DOHH2 (cell line): ENCODE data around the gene PROKR1.
"Not testable (repeated sequence)": the region's sequence is repeated elsewhere in the genome, so short reads cannot be mapped to it uniquely, and the experiment has no call there.

Source experiments
- H3F3A ChIP-seq: fragments of 200-600 bp; sonication (generic), shearing (Covaris generic); 2 replicates; pipeline ENCODE4 v1.6.0; 2016; ENCODE audit warnings: antibody characterized with exemption, mild to moderate bottlenecking; ENCODE audit not compliant: control insufficient read depth, insufficient read depth
- H3K27ac ChIP-seq: fragments of 200-600 bp; sonication (generic); 2 replicates; pipeline ENCODE4 v1.5.1; 2014; ENCODE audit warnings: low read depth, mild to moderate bottlenecking, low read length, moderate library complexity
- H3K27me3 ChIP-seq: fragments of 200-600 bp; sonication (generic); 2 replicates; pipeline ENCODE4 v1.6.1; 2014; ENCODE audit warnings: mild to moderate bottlenecking, low read length, mixed read lengths; ENCODE audit not compliant: control insufficient read depth
- H3K36me3 ChIP-seq: fragments of 200-600 bp; sonication (generic); 2 replicates; pipeline ENCODE4 v1.6.1; 2014; ENCODE audit warnings: mild to moderate bottlenecking, low read length, moderate library complexity, mixed read lengths; ENCODE audit not compliant: control insufficient read depth
- H3K4me1 ChIP-seq: fragments of 200-600 bp; sonication (generic); 2 replicates; pipeline ENCODE4 v1.6.1; 2014; ENCODE audit warnings: mild to moderate bottlenecking, low read length, mixed read lengths; ENCODE audit not compliant: control insufficient read depth
- H3K4me2 ChIP-seq: fragments of 200-600 bp; sonication (generic); 2 replicates; pipeline ENCODE4 v1.6.0; 2014; ENCODE audit warnings: mild to moderate bottlenecking, low read length, moderate library complexity
- H3K4me3 ChIP-seq: fragments of 200-600 bp; sonication (generic); 2 replicates; pipeline ENCODE4 v1.5.1; 2014; ENCODE audit warnings: mild to moderate bottlenecking, low read length, mixed read lengths
- H3K79me2 ChIP-seq: fragments of 200-600 bp; sonication (generic); 2 replicates; pipeline ENCODE4 v1.6.1; 2014; ENCODE audit warnings: mild to moderate bottlenecking, low read length, mixed read lengths; ENCODE audit not compliant: control insufficient read depth
- H3K9me2 ChIP-seq: fragments of 200-600 bp; sonication (generic); replicated peaks from 2 replicates; pipeline ENCODE4 v1.6.1; 2014; ENCODE audit warnings: mild to moderate bottlenecking, low read length, mixed read lengths; ENCODE audit not compliant: control insufficient read depth
- H3K9me3 ChIP-seq: fragments of 200-600 bp; sonication (generic); 2 replicates; pipeline ENCODE4 v1.6.1; 2014; ENCODE audit warnings: antibody characterized with exemption, low read length, mixed read lengths; ENCODE audit not compliant: control insufficient read depth, insufficient read depth
- H4K20me1 ChIP-seq: fragments of 200-600 bp; sonication (generic); 2 replicates; pipeline ENCODE4 v1.6.0; 2014; ENCODE audit warnings: low read depth, mild to moderate bottlenecking, antibody characterized with exemption, low read length, moderate library complexity; ENCODE audit not compliant: control insufficient read depth, insufficient read depth
- EZH2phosphoT487 ChIP-seq: fragments of 200-600 bp; sonication (generic); IDR thresholded peaks from 2 replicates; pipeline ENCODE4 v1.6.1; 2017; ENCODE audit warnings: borderline replicate concordance, mild to moderate bottlenecking, antibody characterized with exemption, low read length, moderate library complexity, mixed read lengths
- TF ChIP-seq, protein P1 (sequence below): fragments of 200-600 bp; sonication (generic); IDR thresholded peaks from one replicate; pipeline ENCODE4 v1.5.1; 2014; ENCODE audit warnings: antibody characterized with exemption, mild to moderate bottlenecking, low read depth, low read length; ENCODE audit not compliant: poor library complexity, severe bottlenecking

Gene PROKR1

DNA sequence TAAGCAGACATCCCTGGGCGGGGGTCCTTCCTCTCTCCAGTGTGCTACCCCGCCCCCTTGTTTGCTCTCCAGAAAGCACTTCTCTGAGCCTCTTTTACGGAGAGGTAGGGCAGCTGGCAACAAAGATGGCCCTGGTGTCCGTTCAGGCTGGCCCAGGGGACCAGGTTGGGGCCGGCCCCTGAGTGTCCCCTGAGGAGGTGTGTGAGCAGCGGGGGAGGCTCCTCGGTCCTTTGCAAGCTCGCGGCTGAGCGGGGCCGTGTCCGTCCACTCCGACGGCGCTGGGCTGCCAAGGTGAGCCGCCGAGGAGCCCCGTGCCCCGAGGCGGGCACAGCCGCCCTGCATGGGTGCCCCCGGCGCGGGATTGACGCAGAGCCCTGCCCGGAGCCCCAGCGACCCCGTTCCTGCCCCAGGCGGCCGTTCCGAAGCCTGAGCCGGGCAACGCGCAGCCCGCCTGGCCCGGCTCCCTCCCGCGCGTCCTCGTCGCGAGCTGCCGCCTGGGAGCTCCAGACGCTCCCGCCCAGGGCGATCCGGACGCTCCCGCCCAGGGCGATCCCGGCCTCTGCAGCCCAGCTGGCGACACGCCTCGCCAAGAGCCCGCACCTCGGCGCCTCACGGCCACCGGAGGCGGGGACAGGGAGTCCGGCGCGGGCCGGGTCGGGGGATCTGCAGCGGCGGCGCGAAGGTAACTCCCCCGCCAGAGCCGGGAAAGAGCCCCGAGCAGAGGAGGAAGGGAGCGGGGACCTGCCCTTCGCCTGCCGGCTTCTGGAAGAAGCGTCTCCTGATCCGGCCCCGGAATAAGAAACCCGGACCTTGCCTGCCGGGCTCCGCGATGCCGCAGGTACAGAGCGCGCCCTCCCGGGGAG lies at the start of gene PROKR1:
Gene PROKR1, plus strand, starts transcription at position 569 of the 863 bp plus-strand sequence. CDS start 2,243 bp downstream, outside the sequence.
- no peaks in the 10 kb centered on the region for H3K4me1 ChIP-seq
- no peaks in the 10 kb centered on the region for H3K9me2 ChIP-seq
- no peaks in the 10 kb centered on the region for H3K9me3 ChIP-seq
- H4K20me1 ChIP-seq = no peaks in the 10 kb centered on the region
- H3K4me3 ChIP-seq = no peak within 1 kb of the TSS
- no peak for TF ChIP-seq EZH2phosphoT487
- TF ChIP-seq, protein P1, sequence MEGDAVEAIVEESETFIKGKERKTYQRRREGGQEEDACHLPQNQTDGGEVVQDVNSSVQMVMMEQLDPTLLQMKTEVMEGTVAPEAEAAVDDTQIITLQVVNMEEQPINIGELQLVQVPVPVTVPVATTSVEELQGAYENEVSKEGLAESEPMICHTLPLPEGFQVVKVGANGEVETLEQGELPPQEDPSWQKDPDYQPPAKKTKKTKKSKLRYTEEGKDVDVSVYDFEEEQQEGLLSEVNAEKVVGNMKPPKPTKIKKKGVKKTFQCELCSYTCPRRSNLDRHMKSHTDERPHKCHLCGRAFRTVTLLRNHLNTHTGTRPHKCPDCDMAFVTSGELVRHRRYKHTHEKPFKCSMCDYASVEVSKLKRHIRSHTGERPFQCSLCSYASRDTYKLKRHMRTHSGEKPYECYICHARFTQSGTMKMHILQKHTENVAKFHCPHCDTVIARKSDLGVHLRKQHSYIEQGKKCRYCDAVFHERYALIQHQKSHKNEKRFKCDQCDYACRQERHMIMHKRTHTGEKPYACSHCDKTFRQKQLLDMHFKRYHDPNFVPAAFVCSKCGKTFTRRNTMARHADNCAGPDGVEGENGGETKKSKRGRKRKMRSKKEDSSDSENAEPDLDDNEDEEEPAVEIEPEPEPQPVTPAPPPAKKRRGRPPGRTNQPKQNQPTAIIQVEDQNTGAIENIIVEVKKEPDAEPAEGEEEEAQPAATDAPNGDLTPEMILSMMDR = no peak
- H3K27ac ChIP-seq = no peak within 1 kb of the TSS
- H3K4me2 ChIP-seq = no peak within 1 kb of the TSS
- H3F3A ChIP-seq = no peaks in the 10 kb centered on the region
- no peaks in the 10 kb centered on the region for H3K79me2 ChIP-seq
- H3K27me3 ChIP-seq = peaks cover 30% of the 10 kb centered on the region
- H3K36me3 ChIP-seq = no peaks in the 10 kb centered on the region

DNA sequence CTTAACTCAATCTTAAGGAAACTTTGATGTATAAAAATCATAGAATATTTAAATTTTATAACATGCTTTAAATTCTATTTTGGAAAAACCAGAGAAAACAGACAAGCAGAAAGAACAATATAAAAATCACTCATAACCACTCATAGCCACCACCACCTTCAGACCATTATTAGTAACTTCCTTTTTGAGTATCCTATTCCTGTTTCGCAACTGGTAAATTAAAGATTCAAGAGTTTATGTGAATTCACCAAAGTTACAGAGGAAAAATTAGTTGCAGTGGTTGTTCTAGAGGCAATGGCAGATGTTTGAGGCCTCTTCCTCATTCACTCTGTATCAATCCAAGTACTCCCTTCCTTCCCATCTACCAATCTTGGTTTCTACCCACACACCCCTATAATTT lies 49.3 kb upstream of the PROKR1 start:
- Histone ChIP-seq H3K27me3 (no peaks in the 10 kb centered on the region), H3K4me1 (peaks cover 12% of the 10 kb centered on the region), H3K36me3 (no peaks in the 10 kb centered on the region), H3K79me2 (no peaks in the 10 kb centered on the region), H3K4me2 (no peak overlapping the region), H3F3A (no peaks in the 10 kb centered on the region), H3K9me3 (no peaks in the 10 kb centered on the region), H4K20me1 (no peaks in the 10 kb centered on the region), H3K9me2 (no peaks in the 10 kb centered on the region), H3K27ac (no peak overlapping the region), H3K4me3 (no peak overlapping the region)
- TF ChIP-seq, protein P1 = no peak
- TF ChIP-seq EZH2phosphoT487 = no peak

DNA sequence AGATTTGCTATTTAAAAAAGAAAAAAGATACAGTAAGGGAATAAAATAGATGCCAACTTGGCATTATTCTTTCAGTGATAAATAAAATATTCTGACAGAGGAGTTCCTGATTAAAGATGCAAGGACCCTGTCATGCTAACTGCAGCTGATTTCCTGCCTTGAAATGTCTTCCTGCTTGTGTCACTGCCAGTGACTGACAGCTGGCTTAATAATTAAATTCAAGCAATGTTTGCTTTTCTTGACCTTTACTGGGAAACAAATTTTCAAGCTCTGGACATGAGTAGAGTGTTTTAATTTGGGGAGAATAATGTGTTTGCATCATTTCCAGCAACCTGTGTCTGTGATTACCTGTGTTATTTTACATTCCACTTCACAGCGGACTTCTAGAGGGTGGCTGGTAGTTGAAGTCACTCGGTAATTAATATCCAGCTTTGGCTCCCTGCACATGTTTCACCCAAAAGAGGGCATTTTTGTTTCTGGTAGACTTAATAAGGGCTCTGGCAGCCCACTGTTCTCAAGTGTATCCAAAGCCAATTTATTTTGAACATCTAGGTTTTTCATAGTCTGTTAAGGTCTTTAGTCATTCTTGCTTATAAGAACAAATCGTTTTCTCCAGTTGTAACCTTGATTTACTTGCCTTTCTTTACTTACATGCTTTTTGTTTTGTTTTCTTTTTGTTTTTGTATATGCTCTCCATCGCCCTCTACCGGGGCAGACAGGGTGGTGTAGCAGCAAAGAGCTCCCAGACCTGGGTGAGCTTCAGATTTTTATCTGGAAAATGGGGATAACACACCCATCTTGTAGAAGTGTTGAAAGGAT lies 48.5 kb upstream of the PROKR1 start:
- no peaks in the 10 kb centered on the region for H3K27me3 ChIP-seq
- peak overlapping the region; percentile 23; the same call in 1 of the 2 replicates for H3K4me2 ChIP-seq
- H3K27ac ChIP-seq = no peak overlapping the region
- H3F3A ChIP-seq = no peaks in the 10 kb centered on the region
- H3K79me2 ChIP-seq = no peaks in the 10 kb centered on the region
- H3K9me3 ChIP-seq = no peaks in the 10 kb centered on the region
- no peak for TF ChIP-seq EZH2phosphoT487
- TF ChIP-seq, protein P1 = peak; percentile 96
- H4K20me1 ChIP-seq = no peaks in the 10 kb centered on the region
- H3K36me3 ChIP-seq = no peaks in the 10 kb centered on the region
- H3K4me3 ChIP-seq = no peak overlapping the region
- H3K4me1 ChIP-seq = peaks cover 12% of the 10 kb centered on the region
- no peaks in the 10 kb centered on the region for H3K9me2 ChIP-seq

DNA sequence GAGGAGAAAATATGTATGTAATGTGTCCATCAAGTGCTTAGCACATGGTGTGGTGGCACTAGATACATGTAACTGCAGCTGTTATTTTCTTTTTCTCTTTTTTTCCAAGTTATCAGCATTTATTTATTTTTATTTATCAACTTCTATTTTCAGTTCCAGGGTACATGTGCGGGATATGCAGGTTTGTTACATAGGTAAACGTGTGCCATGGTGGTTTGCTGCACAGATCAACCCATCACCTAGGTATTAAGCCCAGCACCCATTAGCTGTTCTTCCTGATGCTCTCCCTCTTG lies 47.9 kb upstream of the PROKR1 start:
- H3K4me2 ChIP-seq, H3K36me3 ChIP-seq, H3K4me3 ChIP-seq, H3K9me2 ChIP-seq, H3K9me3 ChIP-seq, H3K27ac ChIP-seq, H4K20me1 ChIP-seq, H3K27me3 ChIP-seq, H3F3A ChIP-seq, H3K79me2 ChIP-seq: not testable (repeated sequence)
- peaks cover 12% of the 10 kb centered on the region for H3K4me1 ChIP-seq

DNA sequence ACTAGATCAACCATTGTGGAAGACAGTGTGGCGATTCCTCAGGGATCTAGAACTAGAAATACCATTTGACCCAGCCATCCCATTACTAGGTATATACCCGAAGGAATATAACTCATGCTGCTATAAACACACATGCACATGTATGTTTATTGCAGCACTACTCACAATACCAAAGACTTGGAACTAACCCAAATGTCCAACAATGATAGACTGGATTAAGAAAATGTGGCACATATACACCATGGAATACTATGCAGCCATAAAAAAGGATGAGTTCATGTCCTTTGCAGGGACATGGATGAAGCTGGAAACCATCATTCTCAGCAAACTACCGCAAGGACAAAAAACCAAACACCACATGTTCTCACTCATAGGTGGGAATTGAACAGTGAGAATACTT lies 42.9 kb upstream of the PROKR1 start:
- H3K4me2 ChIP-seq, H3K4me1 ChIP-seq, H4K20me1 ChIP-seq, H3K36me3 ChIP-seq, H3K79me2 ChIP-seq, H3K4me3 ChIP-seq, H3K27ac ChIP-seq, H3F3A ChIP-seq, H3K27me3 ChIP-seq, H3K9me2 ChIP-seq: not testable (repeated sequence)
- H3K9me3 ChIP-seq = peaks cover 11% of the 10 kb centered on the region
